HG02885 (cell line): ENCODE measurements around the gene POLR2H.

Source experiments
- ATAC-seq: cut with Tn5 transposase; IDR thresholded peaks from one replicate; pipeline ENCODE4 v1.9.1; 2021; ENCODE audit warnings: mild to moderate bottlenecking; ENCODE audit not compliant: unreplicated experiment, poor library complexity

POLR2H gene

DNA sequence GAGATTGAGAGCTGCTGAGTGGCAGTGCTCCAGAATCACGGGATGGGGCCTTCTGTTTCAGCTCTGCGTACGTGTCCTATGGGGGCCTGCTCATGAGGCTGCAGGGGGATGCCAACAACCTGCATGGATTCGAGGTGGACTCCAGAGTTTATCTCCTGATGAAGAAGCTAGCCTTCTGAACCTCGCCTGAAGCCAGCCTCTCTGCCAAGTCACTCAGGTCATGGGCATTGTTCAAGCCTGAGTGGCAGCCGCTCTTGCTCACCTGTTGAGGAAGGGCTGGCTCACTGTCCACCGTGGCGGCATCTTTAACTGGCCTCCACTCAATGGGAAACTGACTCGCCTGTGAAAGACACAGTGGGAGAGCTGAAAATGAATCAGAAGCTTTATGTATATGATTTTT, 6.6 kb downstream of the POLR2H start:
- no peak for ATAC-seq

DNA sequence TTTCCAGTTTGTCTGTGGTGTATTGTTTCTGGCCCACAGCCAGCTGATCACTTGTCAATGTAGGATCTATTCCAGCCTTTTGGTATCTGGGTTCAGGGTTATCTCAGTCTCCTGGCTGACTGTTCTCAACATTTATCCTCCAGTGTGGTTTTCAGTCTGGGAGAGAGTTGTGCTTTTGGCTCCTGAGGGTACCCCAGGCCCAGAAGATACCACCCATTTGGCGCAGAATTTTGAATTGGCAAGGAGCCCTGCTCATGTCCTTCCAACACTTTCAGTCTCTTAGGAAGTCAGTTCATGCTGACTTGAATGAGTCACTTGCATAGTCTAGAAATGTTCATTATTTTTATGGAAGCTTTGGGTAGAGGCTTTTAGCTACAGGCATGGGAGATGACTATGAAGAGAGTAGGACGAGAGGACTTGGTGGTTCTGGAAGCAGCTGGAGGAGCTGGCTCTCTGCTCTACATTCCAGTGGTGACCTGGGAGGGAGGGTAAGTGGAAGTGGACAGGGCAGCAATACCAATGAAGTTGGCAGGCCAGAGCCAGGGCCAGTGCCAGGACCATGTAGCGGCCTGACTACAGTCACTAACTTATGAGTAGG, 7.2 kb downstream of the POLR2H start:
- no peak for ATAC-seq

DNA sequence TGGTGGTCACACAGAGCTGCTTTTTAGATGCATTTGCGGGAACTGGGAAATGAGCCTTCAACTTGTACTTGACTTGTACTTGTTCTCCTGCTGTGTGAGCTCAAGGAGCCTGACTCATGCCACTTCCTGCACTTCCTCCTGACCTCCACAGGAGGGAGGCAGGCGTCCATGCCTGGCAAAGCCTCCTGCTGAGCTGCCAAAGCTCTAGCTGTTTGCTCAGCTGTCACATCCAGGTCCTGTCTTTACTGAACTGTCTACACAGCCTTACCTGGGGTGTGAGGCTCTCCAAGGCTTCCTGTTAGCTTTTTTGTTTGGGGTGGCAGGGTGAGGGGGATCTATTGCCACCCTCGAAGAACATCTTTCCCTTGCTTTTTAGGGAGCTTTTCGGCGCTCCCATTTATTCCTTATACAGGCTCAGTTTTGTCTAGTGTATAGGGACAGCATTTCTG, 10.1 kb downstream of the POLR2H start:
- peak; percentile 58 for ATAC-seq

DNA sequence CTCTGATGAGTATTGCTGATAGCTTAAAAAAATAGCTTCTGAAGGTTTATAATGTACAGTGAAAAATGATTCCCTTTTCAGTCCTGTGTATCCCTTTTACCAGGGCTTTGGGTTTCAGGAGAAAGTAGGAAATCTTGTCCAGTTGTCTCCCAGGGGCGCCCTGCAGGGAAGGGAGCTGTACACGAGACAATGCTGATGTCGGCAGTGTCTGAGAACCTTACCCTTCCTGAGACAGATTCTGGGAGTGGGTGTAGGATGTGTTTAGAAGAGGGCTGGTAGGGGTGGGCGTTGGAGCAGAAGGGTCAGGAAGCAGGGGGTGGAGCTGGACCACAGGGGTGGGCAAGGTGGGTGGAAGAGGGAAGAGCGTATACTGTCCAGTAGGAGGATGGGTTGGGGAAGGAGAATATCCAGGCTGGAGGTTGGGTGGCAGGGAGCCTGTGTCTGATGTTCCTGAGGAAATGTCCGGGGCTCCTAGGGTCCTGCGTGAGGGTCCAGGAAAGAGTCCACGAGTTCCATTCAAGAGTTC, 10.8 kb downstream of the POLR2H start:
- ATAC-seq: no peak

DNA sequence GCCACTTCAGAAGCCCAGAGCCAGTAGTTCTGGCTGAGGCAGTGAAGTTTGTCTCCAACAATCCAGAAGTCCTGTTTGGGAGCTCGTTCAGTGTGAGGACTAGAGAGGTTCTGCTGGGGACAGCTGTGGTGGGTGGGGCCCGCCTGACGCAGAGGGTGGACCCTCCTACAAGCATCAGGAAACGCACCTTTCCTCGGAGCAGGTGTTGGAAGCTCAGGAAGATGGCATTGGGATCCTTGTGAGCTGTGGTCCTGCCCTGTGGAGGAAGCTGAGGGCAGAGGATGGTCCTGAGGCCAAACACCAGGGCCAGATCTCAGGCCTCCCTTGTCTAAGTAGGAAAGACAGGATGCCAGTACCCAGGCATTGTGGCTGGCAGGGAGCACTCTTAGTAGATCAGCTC, 11.4 kb downstream of the POLR2H start:
- ATAC-seq: no peak

DNA sequence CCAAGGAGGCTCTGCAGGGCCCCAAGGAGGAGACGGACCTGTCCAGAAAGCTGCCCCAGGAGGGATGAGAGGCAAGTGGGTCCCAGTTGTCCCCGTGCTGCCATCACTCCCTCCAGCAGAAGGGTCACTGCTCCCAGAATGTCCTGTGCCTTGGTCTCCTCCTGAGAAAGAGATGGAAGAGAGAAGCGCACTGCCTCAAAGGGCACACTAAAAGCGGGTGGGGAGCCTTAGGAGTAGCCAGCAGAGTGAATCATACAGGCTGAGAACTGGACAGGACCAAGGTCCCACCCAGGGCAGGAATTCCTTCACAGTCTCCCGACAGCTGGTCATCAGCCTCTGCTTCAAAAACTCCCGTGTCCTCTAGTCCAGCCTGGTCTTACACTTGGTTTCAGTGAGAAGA, 11.9 kb downstream of the POLR2H start:
- no peak for ATAC-seq

DNA sequence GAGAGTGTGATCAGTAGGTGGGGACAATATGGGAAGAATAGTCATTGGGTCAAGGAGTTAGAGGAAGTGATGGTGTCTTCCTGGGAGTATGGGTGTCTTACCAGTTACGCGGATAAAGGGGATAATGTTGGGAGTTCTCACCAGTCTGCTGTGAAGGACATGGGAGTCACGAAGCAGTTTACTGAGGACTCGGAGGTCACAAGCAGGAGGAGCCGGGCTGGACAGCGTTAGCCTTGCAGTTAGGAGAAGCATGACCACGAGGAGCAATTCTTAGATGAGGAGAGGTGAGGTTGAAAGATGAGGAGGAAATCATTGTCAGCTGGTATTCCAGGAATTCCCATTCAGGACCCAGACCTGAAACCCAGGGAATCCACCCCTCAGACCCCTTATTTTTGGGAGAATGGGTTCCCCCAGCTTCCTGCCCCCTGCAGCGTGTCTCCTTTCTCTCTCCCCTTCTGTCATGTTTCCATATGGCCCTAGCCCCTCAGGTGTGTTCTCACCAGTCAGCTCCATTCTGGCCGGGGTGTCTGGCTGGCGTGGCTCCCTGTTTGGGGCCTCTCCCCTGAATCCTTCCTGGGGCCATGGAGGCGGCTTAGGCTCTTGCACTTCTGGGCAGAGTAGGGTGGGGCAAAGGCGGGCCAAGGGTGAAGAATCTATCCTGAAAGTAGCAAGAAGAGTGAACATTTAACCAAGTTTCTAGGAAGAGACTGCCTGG, 14.4 kb downstream of the POLR2H start:
- no peak for ATAC-seq

DNA sequence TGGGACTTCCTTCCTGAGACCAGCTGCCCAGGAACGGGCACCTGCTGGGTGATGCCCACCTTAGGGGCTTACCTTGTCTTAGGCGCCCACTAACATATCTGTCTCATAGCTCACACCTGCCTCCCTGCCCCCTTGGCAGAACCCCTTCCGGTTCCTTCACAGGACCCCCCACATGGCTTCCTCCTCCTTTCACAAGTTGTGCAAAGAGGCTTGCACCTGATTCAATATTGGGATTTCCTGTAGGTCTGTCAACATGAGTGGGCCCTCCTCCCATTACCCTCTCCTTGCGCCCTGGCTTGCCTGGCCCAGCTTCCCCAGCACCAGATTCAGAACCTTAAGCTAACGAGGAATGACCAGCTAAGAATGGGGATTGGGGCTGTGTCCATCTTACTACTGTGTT, 15.9 kb downstream of the POLR2H start:
- ATAC-seq: no peak

DNA sequence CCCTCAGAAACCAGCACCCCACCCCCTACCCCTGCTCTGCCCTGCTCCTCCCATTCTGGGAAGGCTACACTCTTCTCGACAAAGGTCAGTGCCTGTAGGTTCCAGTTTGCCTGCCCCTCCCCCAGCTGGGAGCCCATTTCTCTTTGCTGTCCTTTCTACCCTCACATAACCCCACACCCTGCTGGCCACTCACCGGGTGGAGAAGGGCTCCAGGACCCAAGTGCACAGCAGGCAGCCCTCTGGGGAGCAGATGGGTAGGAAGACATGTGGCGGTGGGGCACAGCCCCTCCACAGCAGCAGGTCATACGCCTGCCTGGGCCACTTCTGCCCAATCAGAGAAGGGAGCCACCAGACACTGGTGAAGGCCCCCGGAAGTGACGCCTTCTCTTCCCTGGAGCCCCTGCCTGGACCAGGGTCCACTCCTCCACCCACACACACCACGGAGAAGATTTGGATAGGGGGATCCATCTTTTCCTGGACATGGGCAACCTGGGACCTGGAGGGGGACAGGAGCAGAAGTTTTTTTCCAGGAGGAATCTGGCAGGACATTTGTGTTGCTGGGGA, 16.5 kb downstream of the POLR2H start, which contains the start of gene THPO:
THPO (minus strand) TSS at position 326 of the 564 bp plus-strand sequence. CDS start 1,948 bp downstream, outside the sequence.
- no peak for ATAC-seq

DNA sequence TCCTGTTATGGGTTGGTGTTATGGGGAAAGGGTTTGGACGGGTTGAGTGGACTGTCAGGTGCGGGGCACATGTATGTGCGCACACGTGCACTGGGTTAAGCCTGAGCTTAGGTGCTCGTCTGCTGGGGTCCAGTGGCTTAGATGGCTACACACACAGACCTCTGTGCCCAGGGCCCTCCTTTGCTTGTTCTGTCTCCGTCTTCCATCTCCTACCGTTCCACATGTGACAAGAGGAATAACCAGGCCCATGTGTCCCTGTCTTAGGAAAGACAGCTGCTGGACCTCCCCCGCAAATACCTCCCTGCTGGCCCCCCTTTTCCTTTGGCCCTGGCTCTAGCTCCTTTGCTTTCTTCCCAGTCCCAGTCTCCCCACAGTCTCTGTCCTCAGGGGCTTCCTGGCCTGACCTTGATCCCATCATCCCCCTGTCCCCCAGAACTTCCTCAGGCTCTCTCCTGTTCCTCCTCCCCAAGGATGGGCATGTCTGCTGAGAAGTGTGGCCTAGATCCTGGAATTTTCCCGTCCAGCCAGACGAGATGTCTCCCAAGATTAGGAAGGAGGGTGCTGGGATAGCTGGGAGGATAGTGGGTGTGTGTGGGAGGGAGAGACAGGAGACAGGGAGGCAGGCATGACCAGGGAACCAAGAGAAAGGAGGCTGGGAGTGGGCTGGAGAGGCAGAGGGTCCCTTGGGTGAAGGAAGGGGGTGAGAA, 17.3 kb downstream of the POLR2H start:
- no peak for ATAC-seq

DNA sequence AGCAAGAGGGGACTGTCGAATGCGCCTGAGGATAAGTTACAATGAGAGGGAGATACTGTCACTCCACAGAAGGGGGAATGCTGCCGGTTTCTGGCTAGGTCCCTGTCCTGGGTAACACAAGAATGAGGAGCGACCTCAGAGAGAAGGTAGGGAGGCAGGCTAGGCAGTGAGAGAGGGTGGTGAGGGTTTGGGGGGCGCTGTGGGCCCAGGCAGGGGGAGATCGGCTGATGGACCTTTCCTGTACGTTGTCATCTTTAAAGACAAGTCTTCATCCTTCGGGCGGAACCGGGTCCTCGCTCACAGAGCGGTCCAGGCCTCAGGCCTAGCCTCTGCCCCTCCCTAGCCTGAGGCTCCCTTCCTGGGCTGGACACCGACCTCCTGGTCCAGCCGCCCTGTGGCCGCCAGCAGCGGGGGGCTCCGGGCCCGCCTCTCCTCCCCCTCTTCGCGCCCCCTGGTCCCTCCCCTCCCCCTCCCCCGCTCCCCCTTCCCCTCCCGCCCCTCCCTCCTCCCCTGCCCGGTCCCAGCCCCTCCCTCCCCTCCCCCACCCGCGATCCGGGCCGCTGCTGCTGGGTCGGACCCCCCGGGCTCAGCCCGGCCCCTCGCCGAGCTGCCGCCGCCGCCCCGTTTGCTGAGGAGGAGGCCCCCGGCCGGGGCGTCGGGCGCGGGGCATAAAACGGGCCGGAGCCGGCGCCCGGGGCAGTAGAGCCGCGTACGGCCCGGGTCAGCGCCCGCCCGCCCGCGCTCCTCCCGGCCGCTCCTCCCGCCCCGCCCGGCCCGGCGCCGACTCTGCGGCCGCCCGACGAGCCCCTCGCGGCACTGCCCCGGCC, 18.1 kb downstream of the POLR2H start, which contains the start of gene CHRD:
CHRD (plus strand) TSS at position 697 of the 827 bp plus-strand sequence. CDS start 265 bp downstream, outside the sequence.
- no peak for ATAC-seq

DNA sequence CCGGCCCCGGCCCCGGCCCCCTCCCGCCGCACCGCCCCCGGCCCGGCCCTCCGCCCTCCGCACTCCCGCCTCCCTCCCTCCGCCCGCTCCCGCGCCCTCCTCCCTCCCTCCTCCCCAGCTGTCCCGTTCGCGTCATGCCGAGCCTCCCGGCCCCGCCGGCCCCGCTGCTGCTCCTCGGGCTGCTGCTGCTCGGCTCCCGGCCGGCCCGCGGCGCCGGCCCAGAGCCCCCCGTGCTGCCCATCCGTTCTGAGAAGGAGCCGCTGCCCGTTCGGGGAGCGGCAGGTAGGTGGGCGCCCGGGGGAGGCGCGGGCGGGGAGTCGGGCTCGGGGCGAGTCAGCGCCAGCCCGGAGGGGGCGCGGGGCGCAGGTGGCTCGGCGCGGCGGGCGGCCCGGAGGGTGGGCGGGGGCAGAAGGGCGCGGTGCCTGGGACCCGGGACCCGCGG, 18.7 kb downstream of the POLR2H start:
- no peak for ATAC-seq

DNA sequence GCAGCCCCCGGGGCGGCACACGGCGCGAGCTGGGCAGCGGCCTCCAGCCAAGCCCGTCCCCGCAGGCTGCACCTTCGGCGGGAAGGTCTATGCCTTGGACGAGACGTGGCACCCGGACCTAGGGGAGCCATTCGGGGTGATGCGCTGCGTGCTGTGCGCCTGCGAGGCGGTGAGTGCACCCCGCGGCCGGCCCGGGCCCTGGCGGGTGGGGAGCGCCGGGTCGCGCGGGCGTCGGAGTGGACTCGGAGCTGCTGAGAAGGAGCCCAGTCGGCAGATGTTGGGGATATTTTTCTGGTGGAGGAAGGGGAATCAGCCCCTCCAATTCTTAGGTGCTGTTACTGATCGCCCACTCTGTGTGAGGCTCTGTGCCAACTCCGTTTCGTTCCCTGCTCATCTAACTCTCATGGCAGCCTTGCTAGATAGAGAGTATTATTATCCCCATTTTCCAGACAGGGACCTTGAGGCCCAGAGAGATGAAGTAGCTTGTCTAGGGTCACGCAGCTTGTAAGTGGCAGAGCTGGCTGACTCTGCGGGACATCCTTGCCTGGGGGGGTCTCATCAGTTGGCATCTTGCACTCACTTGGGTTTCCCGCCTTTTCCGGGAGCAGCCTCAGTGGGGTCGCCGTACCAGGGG, 19.2 kb downstream of the POLR2H start:
- ATAC-seq: no peak

DNA sequence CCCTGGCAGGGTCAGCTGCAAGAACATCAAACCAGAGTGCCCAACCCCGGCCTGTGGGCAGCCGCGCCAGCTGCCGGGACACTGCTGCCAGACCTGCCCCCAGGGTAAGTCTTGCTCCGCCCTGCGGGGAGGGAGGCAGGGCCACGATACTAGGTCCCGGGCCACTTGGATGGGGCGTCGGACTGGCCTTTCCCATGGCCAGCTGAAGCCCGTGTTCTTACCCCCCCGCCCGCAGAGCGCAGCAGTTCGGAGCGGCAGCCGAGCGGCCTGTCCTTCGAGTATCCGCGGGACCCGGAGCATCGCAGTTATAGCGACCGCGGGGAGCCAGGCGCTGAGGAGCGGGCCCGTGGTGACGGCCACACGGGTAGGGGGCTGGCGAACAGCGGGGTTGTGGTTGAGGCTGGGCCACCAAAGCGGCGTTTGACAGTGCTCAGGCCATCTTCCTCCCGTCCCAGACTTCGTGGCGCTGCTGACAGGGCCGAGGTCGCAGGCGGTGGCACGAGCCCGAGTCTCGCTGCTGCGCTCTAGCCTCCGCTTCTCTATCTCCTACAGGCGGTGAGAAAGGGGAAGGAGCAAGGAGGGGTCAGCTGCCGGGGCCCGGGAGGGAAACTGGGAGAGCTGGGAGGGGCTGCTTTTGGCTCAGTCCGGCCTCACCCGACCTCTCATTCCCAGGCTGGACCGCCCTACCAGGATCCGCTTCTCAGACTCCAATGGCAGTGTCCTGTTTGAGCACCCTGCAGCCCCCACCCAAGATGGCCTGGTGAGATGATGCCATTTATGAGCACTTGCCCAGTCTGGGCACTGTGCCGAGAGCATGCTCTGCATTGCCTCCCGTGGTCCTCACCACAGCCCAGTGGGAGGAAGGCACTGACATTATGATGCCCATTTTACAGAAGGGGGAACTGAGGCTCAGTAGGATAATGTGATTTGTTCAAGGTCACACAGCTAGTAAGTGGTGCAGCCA, 20.0 kb downstream of the POLR2H start:
- no peak for ATAC-seq

DNA sequence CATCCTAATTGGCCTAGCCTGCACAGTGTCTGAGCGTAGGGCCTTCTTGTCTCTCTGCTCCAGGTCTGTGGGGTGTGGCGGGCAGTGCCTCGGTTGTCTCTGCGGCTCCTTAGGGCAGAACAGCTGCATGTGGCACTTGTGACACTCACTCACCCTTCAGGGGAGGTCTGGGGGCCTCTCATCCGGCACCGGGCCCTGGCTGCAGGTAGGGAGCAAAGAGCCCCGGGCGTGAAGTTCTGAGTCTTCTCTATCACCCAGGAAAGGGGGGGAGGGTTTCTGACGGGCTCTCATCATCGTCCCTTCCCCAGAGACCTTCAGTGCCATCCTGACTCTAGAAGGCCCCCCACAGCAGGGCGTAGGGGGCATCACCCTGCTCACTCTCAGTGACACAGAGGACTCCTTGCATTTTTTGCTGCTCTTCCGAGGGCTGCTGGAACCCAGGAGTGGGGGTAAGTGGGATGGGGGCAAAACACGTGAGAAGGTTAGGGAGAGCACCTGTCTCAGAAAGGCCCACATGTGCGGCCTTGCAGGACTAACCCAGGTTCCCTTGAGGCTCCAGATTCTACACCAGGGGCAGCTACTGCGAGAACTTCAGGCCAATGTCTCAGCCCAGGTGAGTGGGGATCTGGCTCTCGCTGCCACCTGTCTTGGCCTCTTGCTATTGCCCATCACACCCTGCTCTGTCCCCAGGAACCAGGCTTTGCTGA, 21.0 kb downstream of the POLR2H start:
- ATAC-seq: no peak

DNA sequence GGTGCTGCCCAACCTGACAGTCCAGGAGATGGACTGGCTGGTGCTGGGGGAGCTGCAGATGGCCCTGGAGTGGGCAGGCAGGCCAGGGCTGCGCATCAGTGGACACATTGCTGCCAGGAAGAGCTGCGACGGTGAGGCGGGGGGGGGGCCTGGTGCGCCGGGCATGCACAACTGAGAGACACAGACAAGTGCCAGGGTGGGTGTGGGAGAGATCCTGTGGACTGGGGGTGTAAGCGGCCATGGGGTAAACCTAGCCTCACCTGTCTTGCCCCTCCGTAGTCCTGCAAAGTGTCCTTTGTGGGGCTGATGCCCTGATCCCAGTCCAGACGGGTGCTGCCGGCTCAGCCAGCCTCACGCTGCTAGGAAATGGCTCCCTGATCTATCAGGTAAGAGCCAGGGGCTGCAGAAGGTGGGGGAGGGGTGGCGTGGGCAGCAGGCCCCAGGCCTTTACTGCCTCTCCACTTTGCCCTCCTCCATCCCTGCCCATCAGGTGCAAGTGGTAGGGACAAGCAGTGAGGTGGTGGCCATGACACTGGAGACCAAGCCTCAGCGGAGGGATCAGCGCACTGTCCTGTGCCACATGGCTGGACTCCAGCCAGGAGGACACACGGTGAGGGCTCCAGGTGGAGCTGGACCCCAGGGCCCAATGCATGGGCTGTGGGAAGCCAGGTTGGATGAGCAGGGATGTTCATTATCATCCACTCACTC, 21.7 kb downstream of the POLR2H start:
- no peak for ATAC-seq

DNA sequence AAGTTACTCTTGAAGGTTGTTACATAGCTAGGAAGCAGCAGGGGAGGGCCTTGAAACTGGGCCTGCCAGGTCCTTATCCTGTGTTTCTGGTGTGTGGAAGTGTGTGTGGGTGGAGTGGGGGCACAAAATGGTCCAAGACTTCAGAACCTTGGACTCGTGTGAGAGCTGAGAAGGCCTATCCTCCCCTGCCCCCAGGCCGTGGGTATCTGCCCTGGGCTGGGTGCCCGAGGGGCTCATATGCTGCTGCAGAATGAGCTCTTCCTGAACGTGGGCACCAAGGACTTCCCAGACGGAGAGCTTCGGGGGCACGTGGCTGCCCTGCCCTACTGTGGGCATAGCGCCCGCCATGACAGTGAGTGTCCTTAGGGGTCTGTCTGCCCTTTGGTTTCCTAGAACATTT, 22.8 kb downstream of the POLR2H start:
- ATAC-seq: no peak
